Measurements from ENCODE around the gene ENGASE. TPM values are rescaled to one million over a fixed set of nuclear protein-coding genes. Genes with fewer than 3 reads are reported as not detected.

The ENGASE gene
- total RNA-seq, 2 experiments from 2014 or later = 41.3 to 41.8 TPM

DNA sequence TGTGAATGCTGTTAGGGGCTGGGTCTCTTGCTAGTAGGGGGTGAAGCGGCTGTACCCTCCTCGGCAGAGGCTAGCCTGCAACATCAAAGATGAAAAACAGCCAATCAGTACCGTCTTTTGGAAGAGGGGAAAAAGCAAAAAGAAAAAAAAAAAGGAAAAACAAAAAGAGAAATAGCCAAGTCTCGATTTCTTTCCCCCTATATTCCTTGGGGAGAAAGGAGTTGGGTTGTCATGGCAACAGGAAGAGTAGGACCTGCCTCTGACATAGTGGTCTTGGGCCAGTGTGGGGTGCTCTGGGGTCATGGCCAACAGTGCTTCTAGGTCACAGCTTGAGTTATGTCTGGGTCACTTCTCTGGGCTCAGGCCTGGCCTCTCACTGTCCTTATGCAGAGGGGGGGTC lies 17.9 kb downstream of the ENGASE start:
- TF ChIP-seq, protein P1, sequence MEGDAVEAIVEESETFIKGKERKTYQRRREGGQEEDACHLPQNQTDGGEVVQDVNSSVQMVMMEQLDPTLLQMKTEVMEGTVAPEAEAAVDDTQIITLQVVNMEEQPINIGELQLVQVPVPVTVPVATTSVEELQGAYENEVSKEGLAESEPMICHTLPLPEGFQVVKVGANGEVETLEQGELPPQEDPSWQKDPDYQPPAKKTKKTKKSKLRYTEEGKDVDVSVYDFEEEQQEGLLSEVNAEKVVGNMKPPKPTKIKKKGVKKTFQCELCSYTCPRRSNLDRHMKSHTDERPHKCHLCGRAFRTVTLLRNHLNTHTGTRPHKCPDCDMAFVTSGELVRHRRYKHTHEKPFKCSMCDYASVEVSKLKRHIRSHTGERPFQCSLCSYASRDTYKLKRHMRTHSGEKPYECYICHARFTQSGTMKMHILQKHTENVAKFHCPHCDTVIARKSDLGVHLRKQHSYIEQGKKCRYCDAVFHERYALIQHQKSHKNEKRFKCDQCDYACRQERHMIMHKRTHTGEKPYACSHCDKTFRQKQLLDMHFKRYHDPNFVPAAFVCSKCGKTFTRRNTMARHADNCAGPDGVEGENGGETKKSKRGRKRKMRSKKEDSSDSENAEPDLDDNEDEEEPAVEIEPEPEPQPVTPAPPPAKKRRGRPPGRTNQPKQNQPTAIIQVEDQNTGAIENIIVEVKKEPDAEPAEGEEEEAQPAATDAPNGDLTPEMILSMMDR (IDR thresholded peaks at IDR 0.05) = no peak
- CTCF ChIA-PET = interaction anchor here (0.8 to 3.0 kb wide), 2 partner anchors 10 to 300 kb away, joined by 3 to 22 read pairs; no protein-coding TSS in a partner anchor
- Mint-ChIP-seq H3K4me1 (ENCODE audit: low read depth) (peaks cover 7% of the 10 kb centered on the region), H3K9me3 (no peaks in the 10 kb centered on the region), H3K4me3 (no peak overlapping the region), H3K27me3 (peaks cover 9% of the 10 kb centered on the region), H3K27ac (no peak overlapping the region), H3K36me3 (ENCODE audit: low read depth) (no peaks in the 10 kb centered on the region)
- DNase-seq (no peak), ATAC-seq (no peak)
- intact Hi-C loops (cut with micrococcal nuclease) = no loop called here
- POLR2A ChIA-PET = no interaction called here

DNA sequence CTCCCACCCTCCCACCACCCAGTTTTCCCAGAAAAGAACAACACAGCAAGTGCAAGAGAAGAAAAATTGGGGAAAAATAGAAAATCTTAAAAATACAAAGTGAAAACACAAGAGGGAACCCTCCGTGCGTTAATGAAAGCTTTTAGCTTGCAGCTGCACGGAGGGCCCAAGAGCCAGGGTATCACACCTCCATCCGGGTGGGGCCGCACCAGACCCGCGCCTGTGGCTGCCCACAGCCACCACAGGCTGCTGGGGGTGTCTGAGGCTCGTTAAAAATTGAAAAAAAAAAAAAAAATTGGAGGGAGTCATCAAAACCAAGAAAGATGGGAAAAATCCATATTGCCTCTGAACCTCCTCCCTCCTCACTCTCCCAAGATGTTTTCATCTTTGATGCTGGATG lies 18.6 kb downstream of the ENGASE start:
- Mint-ChIP-seq H3K4me3 (no peak overlapping the region), H3K36me3 (ENCODE audit: low read depth) (no peaks in the 10 kb centered on the region), H3K27me3 (peaks cover 16% of the 10 kb centered on the region), H3K4me1 (ENCODE audit: low read depth) (peaks cover 10% of the 10 kb centered on the region), H3K9me3 (no peaks in the 10 kb centered on the region), H3K27ac (no peak overlapping the region)
- no peak for DNase-seq
- POLR2A ChIA-PET = interaction anchor here (0.5 kb wide), 1 partner anchor 85 kb away, joined by 3 read pairs; no protein-coding TSS in a partner anchor
- CTCF ChIA-PET = interaction anchor here (0.8 to 3.0 kb wide), 2 partner anchors 11 to 299 kb away, joined by 3 to 22 read pairs; no protein-coding TSS in a partner anchor
- no peak for ATAC-seq
- TF ChIP-seq, protein P1 (IDR thresholded peaks at IDR 0.05) = no peak
- intact Hi-C loops (cut with micrococcal nuclease) = no loop called here

DNA sequence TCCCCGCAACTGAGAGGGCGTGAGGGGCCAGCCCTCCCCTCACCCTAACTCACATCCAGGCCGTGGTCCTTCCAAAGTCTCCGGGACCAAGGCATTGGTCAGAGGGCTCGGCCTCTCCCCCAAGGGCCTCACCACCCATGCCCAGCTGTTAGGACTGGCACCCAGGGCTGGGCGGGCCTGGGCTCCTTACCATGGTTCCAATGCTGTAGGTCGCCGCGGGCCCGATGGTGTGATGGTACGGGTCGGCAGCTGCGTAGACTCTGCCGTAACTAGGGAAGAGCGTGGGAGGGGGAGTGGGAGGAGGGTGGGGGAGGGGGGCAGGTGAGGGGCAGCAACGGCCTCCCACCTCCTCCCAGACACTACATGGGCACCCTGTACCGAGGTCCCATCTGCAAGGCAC lies 19.6 kb downstream of the ENGASE start:
- Mint-ChIP-seq H3K4me3 (no peak overlapping the region), H3K4me1 (ENCODE audit: low read depth) (peaks cover 10% of the 10 kb centered on the region), H3K36me3 (ENCODE audit: low read depth) (no peaks in the 10 kb centered on the region), H3K27ac (no peak overlapping the region), H3K9me3 (no peaks in the 10 kb centered on the region), H3K27me3 (peaks cover 23% of the 10 kb centered on the region)
- CTCF ChIA-PET = interaction anchor here (3.0 kb wide), 1 partner anchor 298 kb away, joined by 22 read pairs; no protein-coding TSS in a partner anchor
- POLR2A ChIA-PET = interaction anchor here (1.5 kb wide), 2 partner anchors 10 to 27 kb away, joined by 3 to 4 read pairs; no protein-coding TSS in a partner anchor
- DNase-seq (no peak), ATAC-seq (no peak)
- intact Hi-C loops (cut with micrococcal nuclease) = no loop called here
- TF ChIP-seq, protein P1 (IDR thresholded peaks at IDR 0.05) = no peak

DNA sequence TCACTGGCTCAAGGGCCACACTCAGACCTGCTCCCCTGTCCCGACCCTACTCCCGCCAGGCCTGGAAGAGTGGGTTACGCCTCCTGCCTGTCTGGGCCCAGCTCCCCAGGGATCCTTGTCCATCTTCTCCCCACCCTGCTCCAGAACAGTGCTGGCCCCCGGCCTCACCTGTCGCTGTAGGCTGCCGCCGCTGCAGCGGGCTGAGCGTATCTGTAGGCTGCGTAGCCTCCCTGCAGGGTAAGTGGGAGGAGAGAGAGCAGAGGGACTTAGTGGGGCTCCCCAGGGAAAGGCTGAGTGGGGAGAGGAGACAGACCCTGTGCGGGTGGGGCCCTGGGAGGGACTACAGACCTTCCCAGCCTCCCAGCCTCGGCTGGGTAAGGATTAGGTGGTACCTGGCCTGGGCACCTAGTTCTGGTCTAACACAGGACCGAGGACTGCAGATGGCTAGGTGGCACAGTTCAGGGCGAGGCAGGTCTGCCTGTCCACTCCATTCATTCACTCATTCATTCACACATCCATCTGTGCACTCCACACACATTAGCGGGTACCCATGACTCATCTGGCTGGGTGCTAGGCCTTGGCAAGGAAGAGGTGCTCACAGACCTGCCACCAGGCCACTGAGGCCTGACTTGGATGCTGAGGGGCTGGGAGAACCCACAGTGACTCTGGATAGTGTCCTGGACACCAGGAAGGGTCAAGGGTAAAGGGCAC lies 20.9 kb downstream of the ENGASE start:
- Mint-ChIP-seq H3K27ac (no peak overlapping the region), H3K4me3 (no peak overlapping the region), H3K36me3 (ENCODE audit: low read depth) (no peaks in the 10 kb centered on the region), H3K9me3 (no peaks in the 10 kb centered on the region), H3K4me1 (ENCODE audit: low read depth) (peaks cover 10% of the 10 kb centered on the region), H3K27me3 (peaks cover 23% of the 10 kb centered on the region)
- ATAC-seq (no peak), DNase-seq (peak; percentile 16)
- TF ChIP-seq, protein P1 (IDR thresholded peaks at IDR 0.05) = no peak
- ChIA-PET POLR2A (no interaction called here), CTCF (interaction anchor here (3.0 kb wide), 1 partner anchor 297 kb away, joined by 22 read pairs; no protein-coding TSS in a partner anchor)
- intact Hi-C loops (cut with micrococcal nuclease) = no loop called here

DNA sequence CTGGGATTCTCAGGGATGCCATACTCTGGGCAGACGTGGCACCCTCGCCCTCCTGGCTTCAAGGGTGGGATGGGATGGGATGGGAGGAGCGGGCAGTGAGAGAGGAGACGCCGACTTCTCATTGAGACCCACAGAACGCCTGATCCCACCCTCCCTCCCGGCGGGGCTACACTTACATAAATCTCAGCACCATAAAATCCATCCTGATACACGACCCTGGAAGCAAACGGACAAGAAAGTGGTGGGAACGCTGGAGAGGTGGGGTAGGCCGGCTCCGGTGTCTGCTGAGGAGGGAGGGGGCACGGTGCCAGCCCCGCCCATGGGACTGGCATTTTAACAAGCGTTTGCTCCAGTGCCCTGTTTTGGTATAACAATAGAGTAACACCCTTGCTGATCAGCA lies 21.9 kb downstream of the ENGASE start:
- H3K9me3 Mint-ChIP-seq = no peaks in the 10 kb centered on the region
- no peak for ATAC-seq
- peaks cover 8% of the 10 kb centered on the region for H3K4me1 Mint-ChIP-seq (ENCODE audit: low read depth)
- intact Hi-C loops (cut with micrococcal nuclease) = no loop called here
- TF ChIP-seq, protein P1 (IDR thresholded peaks at IDR 0.05) = no peak
- ChIA-PET POLR2A (no interaction called here), CTCF (no interaction called here)
- H3K36me3 Mint-ChIP-seq (ENCODE audit: low read depth) = no peaks in the 10 kb centered on the region
- DNase-seq = no peak
- H3K27ac Mint-ChIP-seq = no peak overlapping the region
- no peak overlapping the region for H3K4me3 Mint-ChIP-seq
- peaks cover 23% of the 10 kb centered on the region for H3K27me3 Mint-ChIP-seq

Measured in activated CD8-positive, alpha-beta T cell treated with anti-CD3 and anti-CD28 coated beads for 36 hours (primary cell).